GM19099 (cell line): ENCODE results near the gene CD9.

ENCODE experiments used
- POLR2A ChIP-seq: IDR thresholded peaks from 3 replicates; pipeline ENCODE4 v1.6.1; 2011; ENCODE audit warnings: low read depth; ENCODE audit not compliant: insufficient read length; ENCODE audit errors: extremely low read depth

CD9 gene

GRCh38 chr12:6200256-6201212 lies at the start of gene CD9:
Gene CD9, plus strand, starts transcription at chr12:6200400. Its CDS starts 100 bp downstream, at chr12:6200500.
- no peak for TF ChIP-seq POLR2A

GRCh38 chr12:6154730-6155459 lies 45.3 kb upstream of the CD9 start:
- no peak for TF ChIP-seq POLR2A

- TF ChIP-seq POLR2A, result no peak
Measured at GRCh38 chr12:6157482-6157881, 42.7 kb upstream of the CD9 start.

GRCh38 chr12:6158255-6158654 lies 41.9 kb upstream of the CD9 start:
- no peak for TF ChIP-seq POLR2A

- no peak for TF ChIP-seq POLR2A
Measured at GRCh38 chr12:6158749-6159148, 41.5 kb upstream of the CD9 start.

GRCh38 chr12:6161124-6161882 lies 38.9 kb upstream of the CD9 start:
- no peak for TF ChIP-seq POLR2A

- no peak for TF ChIP-seq POLR2A
Measured at GRCh38 chr12:6163416-6164060, 36.7 kb upstream of the CD9 start.

- no peak for TF ChIP-seq POLR2A
Measured at GRCh38 chr12:6165395-6165794, 34.8 kb upstream of the CD9 start.

- TF ChIP-seq POLR2A, result no peak
Measured at GRCh38 chr12:6166808-6167207, 33.4 kb upstream of the CD9 start.

GRCh38 chr12:6167327-6168280 lies 32.6 kb upstream of the CD9 start:
- no peak for TF ChIP-seq POLR2A

- no peak for TF ChIP-seq POLR2A
Measured at GRCh38 chr12:6171409-6172015, 28.7 kb upstream of the CD9 start.

GRCh38 chr12:6172086-6172485 lies 28.1 kb upstream of the CD9 start:
- TF ChIP-seq POLR2A, result no peak

GRCh38 chr12:6172862-6173261 lies 27.3 kb upstream of the CD9 start:
- TF ChIP-seq POLR2A, result no peak
